Neural cell (in vitro differentiated cells): ENCODE measurements around the gene ITGB2.
A peak's percentile ranks its signal among the peaks of the same experiment; 100 is the strongest.

Source experiments
- CTCF ChIP-seq: fragments of 450-650 bp; IDR thresholded peaks from 2 replicates; pipeline ENCODE4 v1.5.1; 2014; ENCODE audit warnings: antibody characterized with exemption, mild to moderate bottlenecking, moderate library complexity; ENCODE audit not compliant: poor library complexity, severe bottlenecking
- EP300 ChIP-seq: fragments of 450-650 bp; conservative IDR thresholded peaks from 2 replicates; pipeline ENCODE4 v1.6.1; 2014; ENCODE audit warnings: antibody characterized with exemption, mild to moderate bottlenecking, moderate library complexity; ENCODE audit not compliant: poor library complexity, severe bottlenecking
- EZH2 ChIP-seq: fragments of 200-600, 300-800 bp; shearing (Covaris generic), sonication (generic); IDR thresholded peaks from 2 replicates; pipeline ENCODE4 v1.6.1; 2014; ENCODE audit warnings: antibody characterized with exemption, low read length, borderline replicate concordance, mild to moderate bottlenecking; ENCODE audit not compliant: insufficient read depth, poor library complexity, severe bottlenecking
- MXI1 ChIP-seq: fragments of 450-650 bp; conservative IDR thresholded peaks from 2 replicates; pipeline ENCODE4 v1.6.1; 2014; ENCODE audit warnings: antibody characterized with exemption, mild to moderate bottlenecking; ENCODE audit not compliant: poor library complexity, severe bottlenecking
- POLR2AphosphoS5 ChIP-seq: IDR thresholded peaks from 2 replicates; pipeline ENCODE4 v1.6.1; 2012
- RAD21 ChIP-seq: fragments of 450-650 bp; conservative IDR thresholded peaks from 2 replicates; pipeline ENCODE4 v1.6.1; 2014; ENCODE audit warnings: antibody characterized with exemption, mild to moderate bottlenecking, moderate library complexity
- REST ChIP-seq: IDR thresholded peaks from 2 replicates; pipeline ENCODE4 v1.6.1; 2012; ENCODE audit warnings: borderline replicate concordance

- TF ChIP-seq EZH2, result no peak
- TF ChIP-seq CTCF, result no peak
- TF ChIP-seq REST, result peak; percentile 24
- TF ChIP-seq POLR2AphosphoS5, result peak; percentile 92
- TF ChIP-seq RAD21, result peak; percentile 42
- TF ChIP-seq EP300, result peak; percentile 57
- TF ChIP-seq MXI1, result peak; percentile 93
Measured at GRCh38 chr21:44939532-44940115, 18.9 kb upstream of the ITGB2 start, which contains the start of gene SLX9.
